ENCODE measurements around the gene EML4.

- no peak for TF ChIP-seq CTCF (IDR thresholded peaks at IDR 0.05)
- TF ChIP-seq POLR2AphosphoS5 (IDR thresholded peaks at IDR 0.05) = no peak
Observed at GRCh38 chr2:42350434-42351063, 181.4 kb downstream of the EML4 start.
